HG03095 (cell line): ENCODE measurements around the gene SUMO4.
A peak's percentile ranks its signal among the peaks of the same experiment; 100 is the strongest.
"Not testable (repeated sequence)": the region's sequence is repeated elsewhere in the genome, so short reads cannot be mapped to it uniquely, and the experiment has no call there.

Source experiments
- ATAC-seq: cut with Tn5 transposase; IDR thresholded peaks from one replicate; pipeline ENCODE4 v1.9.1; 2021; ENCODE audit warnings: moderate library complexity; ENCODE audit not compliant: unreplicated experiment

The SUMO4 gene

DNA sequence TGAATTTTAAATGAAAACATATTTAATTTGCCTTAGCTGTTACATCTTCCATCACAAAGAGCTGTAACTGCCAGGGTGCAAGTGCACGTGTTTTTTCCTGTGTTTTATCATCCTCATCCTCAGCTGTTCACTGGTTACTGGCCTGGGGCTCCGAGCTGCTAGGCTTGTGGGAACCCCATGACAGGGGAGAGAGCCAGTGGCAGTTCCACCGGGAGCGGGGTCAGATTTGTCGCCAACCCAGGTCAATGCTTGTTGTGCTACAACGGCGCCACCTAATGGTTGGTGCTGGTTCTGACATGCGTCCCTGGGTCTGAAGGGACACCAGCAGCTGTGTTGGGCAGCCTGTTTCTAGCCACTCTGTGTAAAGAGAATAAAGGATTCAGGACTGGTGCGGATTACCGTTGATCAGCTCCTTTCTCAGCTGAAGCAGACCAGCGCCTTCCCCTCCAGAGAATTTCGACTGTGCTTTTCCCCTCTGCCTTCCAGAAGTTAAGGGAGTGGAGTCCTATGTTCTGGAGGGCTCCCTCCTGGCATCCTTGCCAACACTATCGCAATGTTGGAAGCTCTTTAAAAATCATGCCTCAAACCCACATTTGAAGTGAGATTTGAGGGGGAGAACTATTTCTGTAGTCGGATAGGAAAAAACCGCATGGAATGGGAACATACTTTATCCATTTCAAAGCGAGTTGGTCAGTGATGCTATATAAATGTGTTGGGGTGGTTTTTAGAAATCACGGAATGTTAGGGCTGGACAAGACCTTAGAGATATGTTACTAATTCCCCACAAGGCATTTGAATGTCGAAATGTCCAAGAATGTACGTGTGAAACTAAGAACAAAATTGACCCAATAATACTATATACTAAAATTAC lies 32.1 kb downstream of the SUMO4 start:
- ATAC-seq: peak; percentile 85

DNA sequence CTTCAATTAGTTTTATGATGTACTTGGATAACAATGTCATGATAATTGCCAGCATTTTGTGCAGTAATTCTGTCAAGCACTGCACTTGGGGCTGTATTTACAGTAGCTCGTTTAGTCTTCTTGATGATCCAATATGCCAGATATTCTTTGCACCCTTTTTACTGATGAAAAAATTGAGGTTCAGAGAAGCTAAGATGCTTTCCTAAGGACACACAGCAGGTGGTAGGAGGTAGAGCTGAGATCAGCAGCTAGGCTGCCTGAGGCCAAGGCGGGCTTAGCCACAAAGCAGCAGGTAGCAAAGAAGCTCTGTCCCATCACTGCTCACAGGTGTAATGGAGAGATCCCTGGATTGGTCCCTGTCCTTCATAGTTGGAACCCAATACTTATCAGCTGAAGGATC lies 33.3 kb downstream of the SUMO4 start:
- ATAC-seq: no peak

DNA sequence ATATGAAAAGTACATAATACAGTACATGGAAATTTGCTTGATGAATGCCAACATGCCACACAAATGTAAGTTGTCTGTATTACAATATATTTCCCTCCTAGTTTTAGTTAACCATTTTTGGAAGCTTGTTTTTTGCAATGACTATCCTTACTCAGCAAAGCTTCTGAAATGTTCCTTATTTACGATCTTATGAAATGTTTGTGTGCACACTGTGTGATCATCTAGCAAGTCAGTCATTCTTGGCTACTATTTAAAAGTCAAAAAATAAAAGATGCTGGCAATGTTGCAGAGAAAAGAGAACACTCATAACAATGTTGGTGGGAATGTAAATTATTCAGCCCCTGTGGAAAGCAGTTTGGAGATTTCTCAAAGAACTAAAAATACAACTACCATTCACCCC lies 33.8 kb downstream of the SUMO4 start:
- no peak for ATAC-seq

DNA sequence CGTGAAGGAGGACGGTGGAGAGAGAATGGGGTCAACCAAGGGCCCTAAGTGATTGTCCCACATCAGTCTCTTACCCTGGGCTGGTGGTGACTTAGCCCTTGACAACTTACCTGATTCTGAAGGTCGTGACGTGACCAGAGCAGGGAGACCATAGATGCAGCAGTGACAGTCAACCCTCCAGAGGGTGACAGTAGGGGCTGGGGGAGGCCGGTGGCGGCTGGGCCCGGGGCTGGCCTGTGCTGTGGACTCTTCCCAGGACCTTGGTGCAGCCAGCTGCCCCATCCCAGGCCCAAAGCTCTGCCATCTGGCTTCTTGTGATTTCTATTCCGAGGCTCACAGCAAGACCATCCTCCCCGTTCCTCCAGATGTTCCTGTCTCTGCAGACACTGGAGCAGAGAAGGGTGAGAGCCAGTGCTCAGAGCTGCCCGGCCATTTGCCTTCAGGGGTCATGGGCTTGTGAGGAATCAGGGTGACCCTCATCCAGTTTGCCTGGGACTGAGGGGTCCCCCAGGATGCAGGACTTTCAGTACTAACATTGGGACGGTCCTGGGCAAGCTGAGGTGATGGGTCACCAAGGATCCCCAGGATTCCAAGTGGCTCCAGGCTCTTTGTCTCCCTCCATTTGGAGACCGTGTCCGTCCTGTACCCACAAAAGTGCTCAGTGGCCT lies 36.0 kb downstream of the SUMO4 start:
- no peak for ATAC-seq

DNA sequence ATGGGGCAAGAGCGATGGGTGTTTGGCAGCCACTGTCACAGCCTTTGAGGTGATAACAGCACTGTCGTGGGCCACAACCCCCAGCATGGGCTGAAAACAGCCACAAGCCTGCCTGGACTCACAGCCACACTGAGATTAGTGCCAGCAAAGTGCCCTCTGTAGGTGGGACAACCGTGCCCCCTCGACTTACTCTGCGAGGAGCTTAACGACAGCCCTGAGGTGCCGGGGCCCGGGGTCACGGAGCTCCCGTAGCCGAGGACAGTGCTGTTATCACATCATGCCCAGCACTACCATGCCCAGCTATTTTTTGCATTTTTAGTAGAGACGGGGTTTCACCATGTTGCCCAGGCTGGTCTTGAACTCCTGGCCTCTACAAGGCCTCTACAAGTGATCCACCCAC lies 36.6 kb downstream of the SUMO4 start:
- no peak for ATAC-seq

DNA sequence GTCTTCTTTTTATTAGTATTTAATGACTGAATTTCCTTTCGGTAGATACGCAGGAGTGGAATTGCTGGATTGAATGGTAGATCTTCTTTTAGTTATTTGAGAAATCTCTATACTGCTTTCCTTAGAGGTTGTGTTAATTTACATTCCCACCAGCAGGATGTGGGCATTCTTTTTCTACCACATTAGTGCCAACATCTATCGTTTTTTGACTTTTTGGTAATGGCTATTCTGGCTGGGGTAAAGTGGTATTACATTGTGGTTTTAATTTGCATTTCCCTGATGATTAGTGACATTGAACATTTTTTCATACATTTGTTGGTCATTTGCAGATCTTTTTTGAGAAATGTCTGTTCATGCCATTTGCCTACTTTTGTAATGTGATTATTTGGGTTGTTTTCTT lies 37.1 kb downstream of the SUMO4 start:
- ATAC-seq: no peak

DNA sequence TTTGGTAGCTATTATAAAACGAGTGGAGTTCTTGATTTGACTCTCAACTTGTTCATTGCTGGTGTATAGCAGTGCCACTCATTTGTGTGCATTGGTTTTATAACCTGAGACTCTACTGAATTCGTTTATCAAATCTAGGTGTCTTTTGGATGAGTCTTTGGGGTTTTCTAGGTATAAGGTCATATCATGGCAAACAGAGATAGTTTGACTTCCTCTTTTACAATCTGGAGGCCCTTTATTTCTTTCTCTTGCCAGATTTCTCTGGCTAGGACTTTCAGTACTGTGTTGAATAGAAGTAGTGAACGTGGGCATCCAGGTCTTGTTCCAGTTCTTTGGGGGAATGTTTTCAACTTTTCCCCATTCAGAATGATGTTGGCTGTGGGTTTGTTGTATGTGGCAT lies 38.8 kb downstream of the SUMO4 start:
- ATAC-seq: no peak

DNA sequence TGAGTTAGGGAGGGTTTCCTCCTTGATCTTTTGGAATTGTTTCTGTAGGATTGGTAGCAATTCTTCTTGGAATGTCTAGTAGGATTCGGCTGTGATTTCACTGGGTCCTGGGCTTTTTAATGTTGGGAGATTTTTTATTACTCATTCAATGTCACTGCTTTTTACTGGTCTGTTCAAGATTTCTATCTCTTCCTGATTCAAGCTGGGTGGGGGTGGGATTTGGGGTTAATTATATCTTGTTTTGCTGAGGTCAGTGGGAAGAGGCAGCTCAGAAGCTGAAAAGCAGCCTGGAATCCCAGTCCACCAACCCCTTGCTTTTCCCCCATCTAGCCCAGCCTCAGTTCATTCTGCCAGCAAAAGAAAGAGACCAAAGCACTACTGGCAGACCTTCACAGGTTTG lies 39.6 kb downstream of the SUMO4 start:
- no peak for ATAC-seq

DNA sequence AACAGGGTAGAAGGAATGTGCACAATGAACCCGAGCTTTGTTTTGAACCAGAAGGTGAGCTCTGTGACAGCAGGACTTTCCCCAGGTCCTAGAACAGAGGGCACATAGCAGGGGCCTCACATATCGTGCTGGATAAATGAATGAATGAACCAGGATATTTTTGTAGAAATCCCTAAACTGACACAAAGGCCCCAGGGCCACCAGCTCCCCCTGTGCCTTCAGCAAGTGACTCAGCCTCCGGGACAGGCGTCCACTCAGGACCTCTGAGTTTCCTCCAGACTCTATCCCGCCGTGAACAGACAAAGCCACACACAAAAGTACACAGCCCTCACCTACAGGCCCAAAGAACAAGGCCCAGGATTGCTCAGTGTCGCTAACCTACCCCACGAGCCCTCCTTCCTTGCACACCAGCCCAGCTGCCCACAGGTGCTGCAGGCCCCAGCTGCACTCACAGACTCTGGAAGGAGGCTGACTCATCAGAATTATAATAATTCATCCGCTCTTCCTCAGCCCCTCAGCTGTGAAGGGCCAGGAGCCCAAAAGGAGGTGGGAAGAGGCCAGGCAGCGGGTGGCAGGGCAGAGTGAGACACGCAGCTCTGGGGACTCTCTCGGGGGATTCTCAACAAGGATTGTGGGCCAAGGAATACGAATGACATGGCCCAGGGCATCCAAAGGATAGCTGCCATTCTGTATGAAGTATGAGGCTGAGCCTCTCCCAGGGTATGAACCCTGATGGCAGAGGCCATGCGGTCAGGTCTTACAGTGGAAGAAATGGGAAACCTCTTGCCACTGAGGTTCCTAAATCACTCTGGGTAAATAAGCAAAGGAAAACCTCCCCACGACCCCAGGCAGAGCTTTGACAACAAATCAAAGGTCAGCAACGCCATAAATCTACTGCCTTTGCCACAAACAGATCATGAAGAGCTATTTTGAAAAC lies 40.9 kb downstream of the SUMO4 start:
- ATAC-seq: no peak

DNA sequence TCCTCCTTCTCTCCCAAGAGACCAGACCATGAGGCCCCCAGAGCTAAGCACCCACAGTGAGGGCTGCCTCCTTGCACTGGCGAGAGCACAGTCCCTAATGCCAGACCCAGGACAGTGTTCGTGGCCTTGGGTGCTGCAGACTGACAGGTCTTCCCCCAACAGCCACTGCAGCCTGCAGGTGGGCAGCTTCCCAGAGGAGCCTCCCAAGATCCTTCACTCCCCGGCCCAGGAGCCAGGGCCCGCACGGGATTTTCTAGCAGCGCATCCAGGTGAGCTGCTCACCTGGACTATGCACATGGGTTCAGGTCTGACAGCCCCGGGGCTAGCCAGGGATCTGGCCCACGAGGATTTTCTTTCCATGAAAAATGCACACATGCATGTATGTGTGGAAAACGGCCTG lies 41.7 kb downstream of the SUMO4 start:
- ATAC-seq: no peak

DNA sequence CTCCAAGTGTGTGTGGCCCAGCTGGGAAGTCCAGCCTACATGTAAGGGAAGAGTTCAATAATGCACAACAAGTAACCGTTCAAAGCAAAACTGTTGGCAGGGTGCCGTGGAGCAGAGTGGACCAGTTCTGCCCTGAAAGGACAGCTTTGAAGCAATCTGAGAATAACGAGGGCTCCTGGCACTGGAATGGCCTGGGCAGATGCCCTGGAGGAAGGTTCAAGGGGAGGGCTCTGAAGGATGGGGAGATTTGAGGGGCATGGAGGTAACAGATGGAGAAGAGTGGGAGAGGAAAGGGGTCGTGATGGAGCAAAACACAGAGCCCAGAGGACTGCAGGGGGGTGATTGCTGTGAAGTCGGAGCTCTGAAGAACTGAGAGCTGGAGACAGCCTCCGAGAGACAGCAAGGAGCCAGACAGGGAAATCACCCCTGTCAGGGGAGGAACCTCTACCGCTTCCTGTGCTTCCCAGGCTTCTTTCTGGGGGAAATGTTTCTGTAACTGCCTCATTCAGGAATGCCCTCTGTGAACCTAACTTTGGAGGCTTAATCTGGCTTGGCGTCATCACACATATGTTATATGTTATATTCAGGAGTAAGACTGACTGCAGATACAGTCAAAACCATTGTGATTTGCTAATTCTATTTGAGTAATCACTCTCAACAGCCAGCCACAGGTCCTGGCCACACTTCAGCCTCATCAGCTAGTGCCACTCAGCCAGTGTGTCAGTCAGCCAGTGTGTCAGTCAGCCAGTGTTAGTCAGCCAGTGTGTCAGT lies 43.5 kb downstream of the SUMO4 start:
- ATAC-seq: no peak

DNA sequence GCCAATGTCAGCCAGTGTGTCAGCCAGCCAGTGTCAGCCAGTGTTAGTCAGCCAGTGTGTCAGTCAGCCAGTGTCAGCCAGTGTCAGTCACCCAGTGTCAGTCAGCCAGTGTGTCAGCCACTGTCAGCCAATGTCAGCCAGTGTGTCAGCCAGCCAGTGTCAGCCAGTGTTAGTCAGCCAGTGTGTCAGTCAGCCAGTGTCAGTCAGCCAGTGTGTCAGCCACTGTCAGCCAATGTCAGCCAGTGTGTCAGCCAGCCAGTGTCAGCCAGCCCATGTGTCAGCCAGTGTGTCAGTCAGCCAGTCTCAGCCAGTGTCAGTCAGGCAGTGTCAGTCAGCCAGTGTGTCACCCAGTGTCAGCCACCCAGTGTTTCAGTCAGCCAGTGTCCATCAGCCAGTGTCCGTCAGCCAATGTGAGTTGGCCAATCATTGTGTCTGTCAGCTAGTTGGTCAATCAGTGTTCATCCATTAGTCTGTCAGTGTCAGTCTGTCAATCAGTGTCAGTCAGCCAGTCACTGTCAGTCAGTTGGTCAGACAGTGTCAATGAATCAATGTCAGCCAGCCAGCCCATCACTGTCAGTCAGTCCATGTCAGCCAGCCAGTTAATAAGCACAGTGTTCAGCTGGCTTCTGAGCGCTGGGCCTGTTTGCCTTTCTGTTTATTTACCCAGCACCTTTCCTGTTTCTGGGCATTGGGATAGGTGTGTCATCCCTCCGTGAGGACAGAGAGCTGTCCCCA lies 44.5 kb downstream of the SUMO4 start:
- not testable (repeated sequence) for ATAC-seq

DNA sequence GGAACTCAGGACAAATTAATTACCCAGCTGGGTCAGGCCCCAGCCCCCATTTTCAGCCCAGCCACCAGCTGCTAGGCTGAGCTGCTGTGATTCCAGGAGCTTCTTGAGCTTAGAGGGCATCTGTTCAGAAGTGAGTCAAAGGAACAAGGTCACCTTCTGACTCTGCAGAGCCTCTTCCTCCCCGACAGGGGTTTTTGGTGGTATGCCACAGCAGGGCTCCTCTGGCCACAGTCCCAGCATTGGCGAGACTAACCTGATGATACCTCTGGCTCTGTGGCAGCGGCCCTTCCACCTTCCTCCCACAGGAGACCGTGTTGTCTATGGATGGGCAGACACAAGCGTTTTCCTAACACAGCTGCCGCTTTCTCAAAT lies 45.0 kb downstream of the SUMO4 start:
- no peak for ATAC-seq

DNA sequence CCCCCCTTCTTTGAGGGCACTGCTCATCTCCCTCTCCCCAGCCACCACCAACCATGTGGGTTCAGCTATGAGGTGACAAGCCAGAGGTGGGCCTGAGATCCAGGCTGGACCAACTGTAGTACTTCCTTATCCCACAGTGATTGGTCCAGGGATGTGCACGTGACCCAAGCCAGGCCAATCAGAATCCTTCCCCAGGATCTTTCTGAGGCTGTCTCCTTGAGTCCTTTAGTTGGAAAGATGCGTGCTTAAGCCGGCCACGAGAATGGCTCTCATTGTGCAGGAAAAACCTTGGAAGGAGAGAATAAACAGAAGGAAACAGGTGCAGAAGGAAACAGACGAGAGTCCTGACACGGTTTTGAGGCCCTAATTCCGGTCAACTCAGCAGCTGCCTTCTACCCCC lies 45.5 kb downstream of the SUMO4 start:
- no peak for ATAC-seq

DNA sequence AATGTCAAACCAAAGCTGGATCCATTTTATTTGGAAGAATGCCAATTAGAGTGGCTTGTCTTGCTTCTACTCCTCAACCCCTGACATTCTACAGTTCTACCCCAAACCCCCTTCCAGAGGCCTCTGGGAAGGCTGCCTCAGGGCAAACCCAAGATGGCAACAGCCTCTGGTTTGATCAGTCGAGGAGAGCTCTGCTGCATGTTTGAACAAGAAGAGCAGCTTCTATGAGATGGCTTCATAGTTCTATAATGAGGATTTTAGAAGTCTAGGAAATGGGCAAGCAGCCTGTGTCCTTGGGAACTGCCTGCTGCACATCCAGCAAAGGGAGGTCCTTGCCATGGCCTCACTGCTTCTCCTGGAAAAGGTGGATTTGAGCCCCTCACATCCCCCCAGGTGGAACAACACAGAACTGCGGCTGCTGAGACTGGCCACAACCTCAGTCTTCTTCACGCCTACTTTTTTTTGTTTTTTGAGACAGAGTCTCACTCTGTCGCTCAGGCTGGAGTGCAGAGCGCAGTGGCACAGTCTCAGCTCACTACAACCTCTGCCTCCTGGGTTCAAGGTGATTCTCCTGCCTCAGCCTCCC lies 46.8 kb downstream of the SUMO4 start:
- ATAC-seq: no peak

DNA sequence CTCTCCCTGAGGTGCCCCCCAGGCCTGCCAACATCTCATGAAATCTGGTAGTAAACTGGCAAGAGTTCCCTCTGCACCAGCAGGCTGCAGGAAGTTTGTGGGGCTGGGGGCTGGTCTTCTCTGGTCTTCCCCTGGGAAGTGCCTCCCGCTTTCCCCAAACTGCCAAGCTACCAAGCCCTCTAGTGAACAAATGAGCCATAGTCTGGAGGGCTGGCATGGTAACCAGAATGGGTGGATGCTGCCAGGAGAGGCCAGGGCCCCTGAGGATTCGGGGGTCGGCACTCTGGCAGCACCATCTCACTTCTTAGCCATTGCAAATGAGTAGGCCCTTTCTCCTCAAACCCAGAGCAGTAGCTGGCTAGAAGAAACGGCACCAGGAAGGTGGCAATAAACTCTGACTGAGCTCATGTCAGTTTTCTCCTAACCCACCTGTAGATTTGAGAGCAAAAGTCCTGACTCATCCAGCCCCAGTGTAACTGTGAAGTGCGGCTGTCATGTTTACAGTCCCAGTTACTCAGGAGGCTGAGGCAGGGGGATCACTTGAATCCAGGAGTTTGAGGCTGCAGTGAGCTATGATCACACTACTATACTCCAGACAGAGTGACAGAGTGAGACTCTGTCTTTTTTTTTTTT lies 48.9 kb downstream of the SUMO4 start:
- ATAC-seq: no peak

DNA sequence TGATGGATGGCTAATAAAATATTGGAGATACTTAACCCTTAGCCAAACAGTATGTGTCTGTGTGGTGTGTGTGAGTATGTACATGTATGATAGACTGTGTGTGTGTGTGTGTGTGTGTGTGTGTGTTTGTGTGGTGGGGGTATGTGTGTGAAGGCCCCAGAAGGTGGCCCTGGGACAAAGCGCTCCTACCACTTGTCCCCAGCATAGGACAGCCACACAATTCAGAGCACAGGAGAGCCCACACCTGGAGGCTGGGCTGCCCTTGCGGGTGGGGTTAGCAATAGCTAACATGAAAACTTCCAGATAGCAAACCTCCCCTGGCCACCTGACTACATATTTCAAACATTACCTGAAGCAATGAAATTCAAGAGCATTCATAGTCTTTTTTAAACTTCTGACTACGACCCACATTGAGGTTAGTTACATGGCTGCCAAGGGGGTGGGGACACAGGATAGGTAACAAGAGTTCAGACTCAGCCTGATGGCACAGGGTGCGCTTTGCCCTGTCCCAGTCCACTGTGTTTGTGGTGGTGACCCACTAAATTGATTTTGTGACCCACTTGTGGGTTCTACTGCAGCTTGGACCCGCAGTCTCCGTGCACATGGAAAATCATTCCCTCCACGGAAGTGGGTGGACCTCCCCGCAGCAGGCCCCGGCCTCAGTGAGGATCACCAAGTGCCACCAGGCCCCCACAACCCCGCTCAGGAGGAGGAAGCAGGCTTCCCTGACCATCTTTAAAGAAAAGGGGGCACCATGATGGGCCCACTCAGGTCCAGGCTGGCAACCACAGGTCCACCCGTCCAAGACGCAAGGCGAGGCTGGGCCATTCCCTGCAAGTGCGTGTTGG lies 50.0 kb downstream of the SUMO4 start:
- ATAC-seq: no peak
